ENCODE data around the gene DNPH1. TPM values are rescaled to one million over a fixed set of nuclear protein-coding genes. Genes with fewer than 3 reads are reported as not detected.

The DNPH1 gene
- polyA plus RNA-seq, 2 of the 4 experiments (the other 2 are of a cell fraction) = 63.2 to 82.0 TPM

- no peak overlapping the region for H3K4me2 ChIP-seq
- no peak overlapping the region for H3K4me3 ChIP-seq
- FAIRE-seq (no peak), DNase-seq (ENCODE audit: low read depth in 1 of 2, low spot score in 1 of 2) (no peak), ATAC-seq (no peak)
- ChIA-PET CTCF (interaction anchor here (0.6 to 2.6 kb wide), 3 partner anchors 19 to 315 kb away, joined by 3 to 10 read pairs (median 3); partner anchors contain the start of gene DNPH1), POLR2A (no interaction called here)
- H3K27ac ChIP-seq = no peak overlapping the region
- WGBS (ENCODE audit: missing lambda C conversion rate) = 98% methylated on average over 4 of the region's 4 CpGs
- H3K9me3 ChIP-seq = no peaks in the 10 kb centered on the region
- TF ChIP-seq NR3C1 (IDR thresholded peaks at IDR 0.05) = no peak
- no peak for TF ChIP-seq TP53 (CRISPR knock-in tag; IDR thresholded peaks at IDR 0.05)
- no peak for TF ChIP-seq JUN (IDR thresholded peaks at IDR 0.05)
- TF ChIP-seq HMGXB4 (CRISPR knock-in tag; IDR thresholded peaks at IDR 0.05; ENCODE audit: borderline replicate concordance) = no peak
- TF ChIP-seq ESRRA (IDR thresholded peaks at IDR 0.05; ENCODE audit: borderline replicate concordance, low read length) = no peak
- no peak for TF ChIP-seq KDM5A (IDR thresholded peaks at IDR 0.05)
- no peak for TF ChIP-seq MAFK (IDR thresholded peaks at IDR 0.05; ENCODE audit: partially characterized antibody)
- no peak for TF ChIP-seq MYC (IDR thresholded peaks at IDR 0.05; ENCODE audit: borderline replicate concordance, low read length)
- TF ChIP-seq MAZ (IDR thresholded peaks at IDR 0.05; ENCODE audit: borderline replicate concordance, low read depth, low read length) = no peak
- TF ChIP-seq RFX5 (IDR thresholded peaks at IDR 0.05) = no peak
- peaks cover 5% of the 10 kb centered on the region; the same call in 1 of the 3 replicates for H3K4me1 ChIP-seq
Observed at GRCh38 chr6:43186706-43187105, 42.6 kb downstream of the DNPH1 start.

GRCh38 chr6:43186019-43186418 lies 43.3 kb downstream of the DNPH1 start:
- ATAC-seq (no peak), FAIRE-seq (no peak), DNase-seq (ENCODE audit: low read depth in 1 of 2, low spot score in 1 of 2) (no peak)
- 96% methylated on average over 12 of the region's 14 CpGs for WGBS (ENCODE audit: missing lambda C conversion rate)
- ChIA-PET CTCF (interaction anchor here (0.6 to 1.2 kb wide), 3 partner anchors 11 to 315 kb away, joined by 3 read pairs; partner anchors contain the start of gene DNPH1), POLR2A (no interaction called here)
- Histone ChIP-seq H3K9me3 (no peaks in the 10 kb centered on the region), H3K27ac (no peak overlapping the region), H3K4me2 (no peak overlapping the region), H3K4me3 (no peak overlapping the region), H3K4me1 (peaks cover 12% of the 10 kb centered on the region; the same call in 2 of the 3 replicates)
- TF ChIP-seq ZFP36 (IDR thresholded peaks at IDR 0.05; ENCODE audit: borderline replicate concordance, partially characterized antibody) (no peak), POLR2AphosphoS2 (conservative IDR thresholded peaks at IDR 0.05; ENCODE audit: low read length) (no peak), RARB (CRISPR knock-in tag; IDR thresholded peaks at IDR 0.05) (no peak), EP300 (IDR thresholded peaks at IDR 0.05) (no peak), RFX5 (IDR thresholded peaks at IDR 0.05) (no peak), POLR2A (IDR thresholded peaks at IDR 0.05; ENCODE audit: low read length) (no peak), EHMT2 (IDR thresholded peaks at IDR 0.05; ENCODE audit: low read depth) (no peak), MYC (IDR thresholded peaks at IDR 0.05; ENCODE audit: borderline replicate concordance, low read length) (no peak), NFE2L2 (conservative IDR thresholded peaks at IDR 0.05; ENCODE audit: low read length) (no peak)

GRCh38 chr6:43185391-43185985 lies 43.8 kb downstream of the DNPH1 start:
- no peak overlapping the region for H3K4me2 ChIP-seq
- TF ChIP-seq ATOH8 (CRISPR knock-in tag; IDR thresholded peaks at IDR 0.05; ENCODE audit: low read depth) (no peak), NR3C1 (IDR thresholded peaks at IDR 0.05) (no peak), JUNB (IDR thresholded peaks at IDR 0.05) (no peak), NFE2L2 (conservative IDR thresholded peaks at IDR 0.05; ENCODE audit: low read length) (no peak), POLR2A (IDR thresholded peaks at IDR 0.05; ENCODE audit: low read length) (no peak), MAX (IDR thresholded peaks at IDR 0.05) (no peak), SREBF2 (IDR thresholded peaks at IDR 0.05) (no peak), RCOR1 (IDR thresholded peaks at IDR 0.05; ENCODE audit: low read depth, low read length) (no peak), JUN (IDR thresholded peaks at IDR 0.05) (no peak), HOXB5 (CRISPR knock-in tag; IDR thresholded peaks at IDR 0.05) (no peak), HEYL (CRISPR knock-in tag; IDR thresholded peaks at IDR 0.05) (no peak), TFCP2L1 (CRISPR knock-in tag; IDR thresholded peaks at IDR 0.05) (no peak), PBX3 (IDR thresholded peaks at IDR 0.05) (no peak)
- ATAC-seq (no peak), FAIRE-seq (no peak), DNase-seq (ENCODE audit: low read depth in 1 of 2, low spot score in 1 of 2) (no peak)
- H3K27ac ChIP-seq = no peak overlapping the region
- CTCF ChIA-PET = interaction anchor here (1.0 to 1.2 kb wide), 2 partner anchors 11 to 43 kb away, joined by 3 read pairs; partner anchors contain the start of gene DNPH1
- no peaks in the 10 kb centered on the region for H3K9me3 ChIP-seq
- no peak overlapping the region for H3K4me3 ChIP-seq
- POLR2A ChIA-PET = no interaction called here
- peaks cover 13% of the 10 kb centered on the region; the same call in 2 of the 3 replicates for H3K4me1 ChIP-seq
- WGBS (ENCODE audit: missing lambda C conversion rate) = 71% methylated on average over 5 of the region's 5 CpGs
